Inflammatory macrophage (primary cell): Measurements from ENCODE around the gene FREM1.

Experiments
- DNase-seq, 2 donors: peaks; one replicate each; pipeline ENCODE4 v3.0.0-alpha.2; 2020 to 2022

Gene FREM1

GRCh38 chr9:14909181-14909580, 1.0 kb downstream of the FREM1 start:
- DNase-seq = no peak

DNA sequence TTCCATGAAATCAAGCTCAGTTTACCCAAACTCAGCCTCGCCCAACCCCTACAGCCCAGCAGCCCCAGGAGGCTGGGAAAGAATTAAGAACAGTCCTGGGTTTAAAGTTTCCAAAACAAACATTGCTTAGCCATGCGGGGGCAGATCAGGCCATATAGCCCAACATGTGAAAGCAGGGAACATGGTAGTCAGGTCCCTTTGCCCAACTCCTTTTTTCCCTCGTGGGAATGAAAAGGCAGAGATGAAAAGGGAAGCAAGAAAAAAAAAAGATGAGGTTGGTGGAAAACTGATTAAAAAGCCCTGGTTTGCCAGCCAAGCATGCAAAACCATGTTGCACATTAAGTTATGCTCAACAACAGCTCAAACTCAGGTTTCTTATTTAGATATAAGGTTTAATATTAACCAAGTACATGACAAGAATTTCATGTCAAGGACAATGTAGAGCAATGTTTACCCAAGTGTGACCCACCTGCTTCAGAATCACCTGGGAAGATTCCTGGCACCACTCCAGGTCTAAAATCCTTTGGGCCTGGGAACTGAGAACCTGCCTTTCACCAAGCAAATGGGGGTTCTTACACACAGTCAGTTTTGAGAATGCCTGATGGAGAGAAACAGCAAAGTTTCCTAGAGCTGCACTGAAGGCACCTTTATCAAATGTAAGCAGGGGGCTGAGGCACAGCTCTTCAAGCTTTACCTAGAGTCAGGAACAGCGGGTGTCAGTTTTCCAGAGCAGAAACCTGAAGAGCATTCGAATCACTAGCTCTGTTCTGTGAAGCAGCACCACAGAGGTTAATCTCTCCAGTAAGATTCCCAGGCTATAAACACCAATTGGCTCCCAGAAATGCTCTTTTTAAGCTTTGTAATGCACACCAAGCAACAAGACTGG, 1.7 kb downstream of the FREM1 start:
- no peak for DNase-seq

DNA sequence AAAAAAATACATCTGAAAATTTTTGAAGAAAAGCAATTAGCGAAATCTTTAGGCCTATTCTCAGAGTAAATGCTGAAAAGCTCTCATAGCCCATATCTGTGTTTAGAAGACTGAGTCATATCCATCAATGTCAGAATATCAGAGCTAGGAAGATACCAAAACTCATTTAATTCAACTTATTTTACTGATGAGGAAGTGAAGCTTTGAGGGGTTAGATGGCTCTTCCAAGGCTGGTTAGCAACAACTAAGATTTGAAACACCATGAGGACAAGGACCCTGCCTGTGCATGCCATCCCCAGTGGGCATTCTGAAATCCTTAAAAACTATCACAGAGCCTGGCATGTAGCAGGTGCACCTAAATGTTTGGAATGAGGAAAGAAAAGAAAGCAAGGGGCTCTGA, 2.5 kb downstream of the FREM1 start:
- no peak for DNase-seq

- DNase-seq = no peak
These were observed 2.9 kb downstream of the FREM1 start for GRCh38 chr9:14907360-14907685.

DNA sequence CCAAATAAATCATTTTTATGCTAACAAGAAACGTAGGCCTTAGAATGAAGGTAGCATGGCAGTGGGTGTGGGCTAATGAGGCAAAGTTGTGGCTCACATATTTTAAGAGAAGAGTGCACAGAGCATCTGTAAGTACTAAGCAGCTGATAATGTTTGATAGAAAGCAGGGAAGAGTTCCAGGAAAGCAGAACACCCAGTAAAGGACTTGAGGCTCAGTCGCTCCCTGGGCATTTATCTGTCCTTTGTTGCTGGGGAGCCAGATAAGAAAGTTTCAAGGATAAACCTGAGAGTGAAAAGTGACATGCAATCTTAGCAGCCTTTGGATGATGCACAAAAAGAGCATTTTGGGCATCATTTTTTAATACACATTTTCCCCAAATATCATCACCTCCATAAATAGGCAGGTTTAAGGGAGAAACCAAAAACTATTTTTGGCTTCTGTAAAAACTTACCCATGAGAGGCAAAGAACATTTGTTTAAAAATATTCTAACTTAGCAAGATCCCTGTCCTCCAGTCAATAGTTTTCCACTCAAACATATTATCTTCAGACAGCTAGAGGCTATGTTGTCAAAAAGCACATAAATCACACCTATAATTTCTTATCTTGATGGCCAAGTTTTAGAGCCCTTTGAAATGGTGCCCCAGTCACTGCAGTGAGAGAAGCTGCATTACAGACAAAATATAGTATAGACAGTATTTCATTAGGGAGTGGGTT, 3.4 kb downstream of the FREM1 start:
- no peak for DNase-seq

DNA sequence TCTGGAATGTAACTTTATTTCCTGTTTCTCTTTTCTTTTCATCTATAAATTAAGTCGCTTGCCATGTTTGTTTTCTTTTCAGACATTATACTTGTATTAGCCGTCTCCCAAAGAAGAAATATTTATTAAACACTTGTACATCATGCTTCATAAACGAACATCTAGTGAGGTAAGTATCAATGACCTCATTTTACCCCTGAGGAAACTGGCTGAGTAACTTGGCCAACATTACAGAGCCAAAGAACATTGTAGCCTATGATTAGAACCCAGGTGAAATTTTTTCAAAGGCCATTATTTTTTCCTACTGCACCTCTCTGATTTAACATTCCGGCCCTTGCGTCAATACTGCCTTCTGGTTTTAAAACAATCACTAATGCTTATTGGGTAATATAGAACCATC, 4.2 kb downstream of the FREM1 start:
- no peak for DNase-seq

GRCh38 chr9:14903040-14903439, 7.2 kb downstream of the FREM1 start:
- DNase-seq = no peak

DNA sequence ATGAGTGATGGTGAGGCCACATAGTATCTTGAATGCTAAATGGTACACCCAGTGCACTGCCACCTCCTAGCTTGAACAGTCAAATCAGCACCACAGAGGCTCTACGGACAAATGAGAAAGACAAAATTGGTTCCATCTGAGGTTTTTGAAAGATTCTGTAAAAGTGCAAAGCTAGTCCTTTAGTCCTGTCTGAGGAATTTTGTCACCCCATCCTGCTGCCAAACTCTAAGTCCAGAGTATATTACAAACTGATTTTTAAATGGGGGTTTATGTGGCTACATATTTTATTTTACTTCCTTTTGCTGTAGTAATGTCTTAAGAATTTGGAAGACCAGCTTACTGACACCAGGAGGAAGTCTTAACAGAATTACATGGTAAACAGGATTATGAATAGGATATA, 7.7 kb downstream of the FREM1 start:
- no peak for DNase-seq

DNA sequence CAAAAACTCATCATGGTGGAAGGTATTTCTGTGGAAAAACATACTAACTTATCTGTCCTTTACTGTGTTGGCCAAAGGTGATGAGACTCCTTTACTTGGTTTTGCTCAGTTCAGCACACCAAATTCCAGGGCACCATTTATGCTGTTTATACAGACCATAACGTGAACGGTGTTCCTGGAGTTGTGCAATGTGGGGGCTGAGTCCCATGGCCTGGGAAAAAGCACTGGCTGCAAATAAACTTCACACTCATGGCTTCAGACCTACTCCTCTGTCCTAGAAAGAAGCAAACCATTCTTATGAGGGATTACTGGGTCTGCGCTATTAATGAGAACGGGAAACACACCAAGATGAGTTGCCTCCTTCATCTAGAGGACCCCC, 10.4 kb downstream of the FREM1 start:
- DNase-seq = no peak

GRCh38 chr9:14899042-14899814, 11.0 kb downstream of the FREM1 start:
- no peak for DNase-seq

- DNase-seq = no peak
These were observed 14.4 kb downstream of the FREM1 start for GRCh38 chr9:14895806-14896205.

DNA sequence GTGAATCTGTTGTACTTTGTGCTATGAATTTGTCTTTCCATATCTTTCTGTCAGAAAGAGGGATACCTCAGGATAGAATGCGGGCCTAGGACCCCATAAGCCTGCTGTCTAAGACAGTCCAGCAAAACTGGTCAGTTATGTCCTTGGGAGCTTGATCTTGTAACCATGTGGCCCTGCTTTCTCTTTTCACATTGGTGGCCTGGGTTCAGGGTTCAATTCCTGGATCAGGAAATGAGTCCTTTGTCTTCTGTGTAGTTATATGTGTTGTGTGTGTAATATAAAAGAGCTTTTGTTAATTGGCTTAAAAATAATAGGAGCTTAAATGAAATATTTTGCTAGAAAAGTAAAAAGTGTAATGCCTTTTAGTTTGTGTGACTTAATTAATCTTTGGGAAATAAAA, 16.9 kb downstream of the FREM1 start:
- no peak for DNase-seq

- no peak for DNase-seq
These were observed 18.9 kb downstream of the FREM1 start for GRCh38 chr9:14891332-14891731.

DNA sequence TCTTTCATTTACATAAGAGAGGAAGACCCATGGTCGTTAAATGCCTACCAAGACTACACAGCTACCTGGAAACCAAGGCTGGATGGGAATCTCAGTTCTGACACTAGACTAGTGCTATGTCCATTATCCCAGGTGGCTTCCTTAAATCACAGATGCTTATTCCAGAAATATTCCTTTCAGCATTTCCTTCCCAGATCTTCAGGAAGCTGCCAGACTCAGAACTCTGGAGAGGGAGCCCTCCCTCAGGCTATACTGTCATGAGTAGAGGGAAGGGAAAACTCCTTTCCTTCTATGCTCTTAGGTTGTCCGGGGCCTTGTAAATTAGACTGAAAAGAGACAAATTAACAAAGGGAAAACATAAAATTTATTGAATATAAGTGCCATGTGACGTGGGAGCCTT, 20.8 kb downstream of the FREM1 start:
- DNase-seq = no peak

GRCh38 chr9:14888875-14889274, 21.4 kb downstream of the FREM1 start:
- DNase-seq = no peak

DNA sequence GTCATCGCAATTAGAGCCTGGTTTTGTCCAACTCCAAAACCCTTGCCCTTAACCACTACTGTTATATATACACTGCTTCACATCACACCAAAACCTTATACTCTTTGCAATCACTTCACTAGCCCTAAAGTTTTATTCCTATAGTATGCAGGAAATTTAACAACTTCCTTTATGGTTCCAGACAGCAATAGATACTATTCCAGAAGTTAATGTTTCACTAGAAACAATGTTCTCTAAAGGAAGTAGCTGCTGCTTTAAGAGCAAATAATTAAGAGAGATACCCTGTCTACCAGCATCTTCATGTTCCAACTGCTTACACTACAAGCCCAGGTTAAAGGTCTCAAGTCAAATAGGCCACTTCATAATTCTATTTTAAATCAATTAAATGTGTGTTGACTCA, 22.0 kb downstream of the FREM1 start:
- no peak for DNase-seq

GRCh38 chr9:14887149-14887548, 23.1 kb downstream of the FREM1 start:
- no peak for DNase-seq

- no peak for DNase-seq
These were observed 26.8 kb downstream of the FREM1 start for GRCh38 chr9:14883310-14883944.

- DNase-seq = no peak
These were observed 28.1 kb downstream of the FREM1 start for GRCh38 chr9:14882090-14882489.

GRCh38 chr9:14881006-14881405, 29.2 kb downstream of the FREM1 start:
- no peak for DNase-seq

DNA sequence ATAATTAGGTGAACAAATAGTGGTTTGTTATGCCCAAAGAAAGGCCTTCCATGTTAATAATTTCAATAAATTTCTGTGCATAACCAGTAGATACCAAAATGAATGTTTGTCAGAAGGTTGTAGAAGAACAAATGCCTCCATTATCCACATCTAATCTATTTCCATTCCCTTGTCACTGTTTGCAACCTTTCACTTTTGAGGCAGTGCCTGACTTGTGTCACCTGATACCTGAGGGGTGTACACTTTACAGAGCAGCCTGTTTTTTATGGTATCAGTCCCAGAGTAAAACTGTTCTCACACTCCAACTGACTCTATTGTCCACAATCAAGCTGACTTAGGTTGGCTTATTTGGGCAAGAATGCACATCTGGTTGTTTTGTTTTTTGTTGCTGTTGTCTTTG, 40.1 kb downstream of the FREM1 start:
- DNase-seq = no peak

DNA sequence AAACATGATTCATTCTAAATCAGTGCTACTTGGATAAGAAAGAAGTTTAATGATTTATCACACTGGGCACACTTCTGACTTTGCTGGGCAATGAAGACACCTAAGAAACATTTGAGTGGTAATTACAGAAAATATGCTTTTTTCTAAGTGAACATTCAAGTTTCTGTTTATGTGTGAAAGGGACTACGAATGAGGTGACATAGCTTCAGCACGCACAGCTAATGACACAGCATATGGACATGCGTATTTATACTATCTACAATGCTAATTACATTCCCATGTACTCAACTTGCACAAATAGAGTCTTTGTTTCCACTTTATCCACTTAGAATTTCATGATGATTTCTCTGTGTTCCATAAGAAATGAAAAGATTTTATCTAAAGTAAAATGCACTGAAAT, 40.6 kb downstream of the FREM1 start:
- DNase-seq = no peak
